ENCODE data around the gene CSNK2A2.

Gene CSNK2A2

GRCh38 chr16:58170223-58170622, 27.7 kb downstream of the CSNK2A2 start:
- no peak for DNase-seq
- Mint-ChIP-seq H3K4me3 (no peak overlapping the region), H3K27ac (no peak overlapping the region), H3K36me3 (ENCODE audit: low read depth) (peaks cover 63% of the 10 kb centered on the region), H3K4me1 (no peaks in the 10 kb centered on the region), H3K9me3 (no peaks in the 10 kb centered on the region), H3K27me3 (ENCODE audit: low read depth, poor library complexity) (no peaks in the 10 kb centered on the region)
- TF ChIP-seq CTCF (IDR thresholded peaks at IDR 0.05) = no peak

- Mint-ChIP-seq H3K27me3 (ENCODE audit: low read depth, poor library complexity) (no peaks in the 10 kb centered on the region), H3K9me3 (no peaks in the 10 kb centered on the region), H3K27ac (peak overlapping the region; percentile 81), H3K4me3 (no peak overlapping the region), H3K36me3 (ENCODE audit: low read depth) (peaks cover 50% of the 10 kb centered on the region), H3K4me1 (peaks cover 13% of the 10 kb centered on the region)
- no peak for TF ChIP-seq CTCF (IDR thresholded peaks at IDR 0.05)
- DNase-seq = no peak
Observed at GRCh38 chr16:58160855-58161254, 37.1 kb downstream of the CSNK2A2 start.

- no peaks in the 10 kb centered on the region for H3K27me3 Mint-ChIP-seq (ENCODE audit: low read depth, poor library complexity)
- no peak for TF ChIP-seq CTCF (IDR thresholded peaks at IDR 0.05)
- H3K27ac Mint-ChIP-seq = peak overlapping the region; percentile 15
- H3K4me3 Mint-ChIP-seq = no peak overlapping the region
- peaks cover 29% of the 10 kb centered on the region for H3K36me3 Mint-ChIP-seq (ENCODE audit: low read depth)
- H3K4me1 Mint-ChIP-seq = peaks cover 13% of the 10 kb centered on the region
- no peak for DNase-seq
- H3K9me3 Mint-ChIP-seq = no peaks in the 10 kb centered on the region
Observed at GRCh38 chr16:58158725-58159124, 39.2 kb downstream of the CSNK2A2 start.

- peaks cover 23% of the 10 kb centered on the region for H3K36me3 Mint-ChIP-seq (ENCODE audit: low read depth)
- H3K9me3 Mint-ChIP-seq = no peaks in the 10 kb centered on the region
- peak; percentile 19 for DNase-seq
- peaks cover 5% of the 10 kb centered on the region for H3K27me3 Mint-ChIP-seq (ENCODE audit: low read depth, poor library complexity)
- TF ChIP-seq CTCF (IDR thresholded peaks at IDR 0.05) = no peak
- peak overlapping the region; percentile 92 for H3K27ac Mint-ChIP-seq
- no peak overlapping the region for H3K4me3 Mint-ChIP-seq
- peaks cover 13% of the 10 kb centered on the region for H3K4me1 Mint-ChIP-seq
Observed at GRCh38 chr16:58157951-58158540, 39.9 kb downstream of the CSNK2A2 start.

- H3K27ac Mint-ChIP-seq = no peak overlapping the region
- H3K27me3 Mint-ChIP-seq (ENCODE audit: low read depth, poor library complexity) = peaks cover 5% of the 10 kb centered on the region
- no peak for DNase-seq
- no peaks in the 10 kb centered on the region for H3K9me3 Mint-ChIP-seq
- peaks cover 13% of the 10 kb centered on the region for H3K4me1 Mint-ChIP-seq
- no peak for TF ChIP-seq CTCF (IDR thresholded peaks at IDR 0.05)
- H3K36me3 Mint-ChIP-seq (ENCODE audit: low read depth) = peaks cover 18% of the 10 kb centered on the region
- no peak overlapping the region for H3K4me3 Mint-ChIP-seq
Observed at GRCh38 chr16:58157239-58157638, 40.7 kb downstream of the CSNK2A2 start.

- TF ChIP-seq CTCF (IDR thresholded peaks at IDR 0.05) = no peak
- Mint-ChIP-seq H3K27me3 (ENCODE audit: low read depth, poor library complexity) (peaks cover 5% of the 10 kb centered on the region), H3K4me1 (peaks cover 13% of the 10 kb centered on the region), H3K27ac (no peak overlapping the region), H3K9me3 (no peaks in the 10 kb centered on the region), H3K36me3 (ENCODE audit: low read depth) (peaks cover 12% of the 10 kb centered on the region), H3K4me3 (no peak overlapping the region)
- DNase-seq = no peak
Observed at GRCh38 chr16:58155839-58156238, 42.1 kb downstream of the CSNK2A2 start.

Measured in nephron progenitor cell (in vitro differentiated cells).